Measurements from ENCODE around the gene KIAA1586.
"Not testable (repeated sequence)": the region's sequence is repeated elsewhere in the genome, so short reads cannot be mapped to it uniquely, and the experiment has no call there.

KIAA1586 gene

GRCh38 chr6:57047859-57048258, 1.4 kb downstream of the KIAA1586 start:
- not testable (repeated sequence) for FAIRE-seq

- no peak for FAIRE-seq
Observed at GRCh38 chr6:57048577-57048976, 2.1 kb downstream of the KIAA1586 start.

- no peak for FAIRE-seq
Observed at GRCh38 chr6:57063847-57064246, 17.4 kb downstream of the KIAA1586 start.

GRCh38 chr6:57064809-57065208, 18.3 kb downstream of the KIAA1586 start:
- FAIRE-seq: no peak

GRCh38 chr6:57068061-57068460, 21.6 kb downstream of the KIAA1586 start:
- no peak for FAIRE-seq

GRCh38 chr6:57069228-57069627, 22.7 kb downstream of the KIAA1586 start:
- no peak for FAIRE-seq

GRCh38 chr6:57069920-57070331, 23.4 kb downstream of the KIAA1586 start:
- no peak for FAIRE-seq

- FAIRE-seq: no peak
Observed at GRCh38 chr6:57072108-57072507, 25.6 kb downstream of the KIAA1586 start.

- FAIRE-seq: no peak
Observed at GRCh38 chr6:57074383-57074782, 27.9 kb downstream of the KIAA1586 start.

- FAIRE-seq: no peak
Observed at GRCh38 chr6:57075092-57075491, 28.6 kb downstream of the KIAA1586 start.

GRCh38 chr6:57078531-57079207, 32.2 kb downstream of the KIAA1586 start:
- FAIRE-seq: no peak

GRCh38 chr6:57085471-57085870, 39.0 kb downstream of the KIAA1586 start:
- FAIRE-seq: no peak

GRCh38 chr6:57086843-57087242, 40.4 kb downstream of the KIAA1586 start:
- FAIRE-seq: no peak

GRCh38 chr6:57087916-57088315, 41.4 kb downstream of the KIAA1586 start:
- FAIRE-seq: no peak

GRCh38 chr6:57089265-57089664, 42.8 kb downstream of the KIAA1586 start:
- no peak for FAIRE-seq

- FAIRE-seq: no peak
Observed at GRCh38 chr6:57089687-57090457, 43.4 kb downstream of the KIAA1586 start, which contains the start of gene ZNF451. Gene ZNF451, plus strand, starts transcription at chr6:57090188. Its CDS starts 66 bp downstream, at chr6:57090254.

- FAIRE-seq: peak; percentile 83
Observed at GRCh38 chr6:57090458-57091067, 44.1 kb downstream of the KIAA1586 start.

- peak; percentile 75 for FAIRE-seq
Observed at GRCh38 chr6:57091375-57091774, 44.9 kb downstream of the KIAA1586 start.

- no peak for FAIRE-seq
Observed at GRCh38 chr6:57094689-57095088, 48.2 kb downstream of the KIAA1586 start.

GRCh38 chr6:57097596-57097995, 51.1 kb downstream of the KIAA1586 start:
- no peak for FAIRE-seq

- no peak for FAIRE-seq
Observed at GRCh38 chr6:57102976-57103375, 56.5 kb downstream of the KIAA1586 start.

- no peak for FAIRE-seq
Observed at GRCh38 chr6:57104336-57104735, 57.8 kb downstream of the KIAA1586 start.

All from islet of Langerhans (tissue), 1 donor.